GM12872 (cell line): ENCODE data around the gene PYGM.

Experiments
- TF ChIP-seq, protein P1 (sequence below): IDR thresholded peaks from 3 replicates; pipeline ENCODE4 v1.5.1; 2011; ENCODE audit warnings: low read depth, mild to moderate bottlenecking, low read length, moderate library complexity; ENCODE audit not compliant: insufficient read depth

PYGM gene

DNA sequence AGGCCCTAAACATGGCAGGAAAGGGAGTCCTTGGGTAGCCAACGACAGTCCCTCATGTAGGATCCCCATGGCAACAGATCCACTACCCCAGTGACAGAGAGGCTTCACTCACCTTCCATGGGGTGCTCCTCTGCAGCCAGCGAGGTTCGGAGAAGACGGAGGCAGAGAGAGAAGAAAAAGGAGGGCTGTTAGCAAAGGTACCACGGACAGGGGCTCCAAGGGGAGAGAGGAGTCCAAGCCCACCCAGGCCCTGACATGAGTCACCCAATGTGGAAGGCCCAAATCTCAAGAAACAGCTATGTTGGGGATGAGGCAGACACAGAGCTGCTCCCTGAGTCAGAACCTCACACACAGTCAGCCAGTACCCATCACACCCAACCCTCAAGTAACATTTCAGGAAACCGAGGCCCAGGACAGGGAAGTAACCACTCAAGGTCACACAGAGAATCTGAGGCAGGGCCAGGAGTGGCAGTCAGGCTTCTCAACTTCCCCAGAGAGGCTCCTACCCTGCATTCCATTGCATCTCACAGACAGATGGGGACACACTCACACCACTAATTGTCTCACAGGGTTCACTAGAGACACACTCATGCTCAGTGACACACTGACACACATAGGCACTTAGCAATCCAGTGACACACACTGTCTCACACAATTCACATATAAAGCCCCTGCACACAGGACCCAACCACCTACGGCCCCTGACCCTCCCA is 62.0 kb downstream of the PYGM start:
- TF ChIP-seq, protein P1, sequence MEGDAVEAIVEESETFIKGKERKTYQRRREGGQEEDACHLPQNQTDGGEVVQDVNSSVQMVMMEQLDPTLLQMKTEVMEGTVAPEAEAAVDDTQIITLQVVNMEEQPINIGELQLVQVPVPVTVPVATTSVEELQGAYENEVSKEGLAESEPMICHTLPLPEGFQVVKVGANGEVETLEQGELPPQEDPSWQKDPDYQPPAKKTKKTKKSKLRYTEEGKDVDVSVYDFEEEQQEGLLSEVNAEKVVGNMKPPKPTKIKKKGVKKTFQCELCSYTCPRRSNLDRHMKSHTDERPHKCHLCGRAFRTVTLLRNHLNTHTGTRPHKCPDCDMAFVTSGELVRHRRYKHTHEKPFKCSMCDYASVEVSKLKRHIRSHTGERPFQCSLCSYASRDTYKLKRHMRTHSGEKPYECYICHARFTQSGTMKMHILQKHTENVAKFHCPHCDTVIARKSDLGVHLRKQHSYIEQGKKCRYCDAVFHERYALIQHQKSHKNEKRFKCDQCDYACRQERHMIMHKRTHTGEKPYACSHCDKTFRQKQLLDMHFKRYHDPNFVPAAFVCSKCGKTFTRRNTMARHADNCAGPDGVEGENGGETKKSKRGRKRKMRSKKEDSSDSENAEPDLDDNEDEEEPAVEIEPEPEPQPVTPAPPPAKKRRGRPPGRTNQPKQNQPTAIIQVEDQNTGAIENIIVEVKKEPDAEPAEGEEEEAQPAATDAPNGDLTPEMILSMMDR = no peak
